GM10266 (cell line): ENCODE data around the gene PCDHGA1.
"Not testable (repeated sequence)": the region's sequence is repeated elsewhere in the genome, so short reads cannot be mapped to it uniquely, and the experiment has no call there.

Experiments used
- DNase-seq: peaks from one replicate; pipeline ENCODE4 v3.0.0; 2012; ENCODE audit errors: extremely low spot score
- TF ChIP-seq, protein P1 (sequence below): IDR thresholded peaks from 2 replicates; pipeline ENCODE4 v1.5.1; 2012; ENCODE audit warnings: mild to moderate bottlenecking, low read depth; ENCODE audit not compliant: control insufficient read depth, insufficient read depth; ENCODE audit errors: missing control alignments

Gene PCDHGA1

DNA sequence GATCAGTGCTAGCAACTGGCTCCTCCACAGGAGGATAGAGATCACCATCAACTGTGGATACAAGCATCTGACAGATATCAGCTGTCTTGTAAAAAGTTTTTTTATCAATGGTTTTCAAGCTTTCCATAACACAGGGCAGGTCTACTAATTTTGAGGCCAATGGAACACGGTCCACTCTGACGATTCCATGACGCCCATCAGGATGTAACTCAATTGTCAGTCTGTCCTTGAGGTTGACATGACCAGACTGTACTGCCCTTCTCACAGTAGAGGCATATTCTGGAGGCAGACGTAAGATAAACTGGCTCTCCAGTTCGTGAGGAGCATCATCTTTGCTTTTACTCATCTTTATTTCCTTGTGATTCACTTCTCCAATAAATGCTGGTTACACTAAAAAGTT, 10.6 kb upstream of the PCDHGA1 start:
- TF ChIP-seq, protein P1, sequence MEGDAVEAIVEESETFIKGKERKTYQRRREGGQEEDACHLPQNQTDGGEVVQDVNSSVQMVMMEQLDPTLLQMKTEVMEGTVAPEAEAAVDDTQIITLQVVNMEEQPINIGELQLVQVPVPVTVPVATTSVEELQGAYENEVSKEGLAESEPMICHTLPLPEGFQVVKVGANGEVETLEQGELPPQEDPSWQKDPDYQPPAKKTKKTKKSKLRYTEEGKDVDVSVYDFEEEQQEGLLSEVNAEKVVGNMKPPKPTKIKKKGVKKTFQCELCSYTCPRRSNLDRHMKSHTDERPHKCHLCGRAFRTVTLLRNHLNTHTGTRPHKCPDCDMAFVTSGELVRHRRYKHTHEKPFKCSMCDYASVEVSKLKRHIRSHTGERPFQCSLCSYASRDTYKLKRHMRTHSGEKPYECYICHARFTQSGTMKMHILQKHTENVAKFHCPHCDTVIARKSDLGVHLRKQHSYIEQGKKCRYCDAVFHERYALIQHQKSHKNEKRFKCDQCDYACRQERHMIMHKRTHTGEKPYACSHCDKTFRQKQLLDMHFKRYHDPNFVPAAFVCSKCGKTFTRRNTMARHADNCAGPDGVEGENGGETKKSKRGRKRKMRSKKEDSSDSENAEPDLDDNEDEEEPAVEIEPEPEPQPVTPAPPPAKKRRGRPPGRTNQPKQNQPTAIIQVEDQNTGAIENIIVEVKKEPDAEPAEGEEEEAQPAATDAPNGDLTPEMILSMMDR, result no peak
- no peak for DNase-seq

DNA sequence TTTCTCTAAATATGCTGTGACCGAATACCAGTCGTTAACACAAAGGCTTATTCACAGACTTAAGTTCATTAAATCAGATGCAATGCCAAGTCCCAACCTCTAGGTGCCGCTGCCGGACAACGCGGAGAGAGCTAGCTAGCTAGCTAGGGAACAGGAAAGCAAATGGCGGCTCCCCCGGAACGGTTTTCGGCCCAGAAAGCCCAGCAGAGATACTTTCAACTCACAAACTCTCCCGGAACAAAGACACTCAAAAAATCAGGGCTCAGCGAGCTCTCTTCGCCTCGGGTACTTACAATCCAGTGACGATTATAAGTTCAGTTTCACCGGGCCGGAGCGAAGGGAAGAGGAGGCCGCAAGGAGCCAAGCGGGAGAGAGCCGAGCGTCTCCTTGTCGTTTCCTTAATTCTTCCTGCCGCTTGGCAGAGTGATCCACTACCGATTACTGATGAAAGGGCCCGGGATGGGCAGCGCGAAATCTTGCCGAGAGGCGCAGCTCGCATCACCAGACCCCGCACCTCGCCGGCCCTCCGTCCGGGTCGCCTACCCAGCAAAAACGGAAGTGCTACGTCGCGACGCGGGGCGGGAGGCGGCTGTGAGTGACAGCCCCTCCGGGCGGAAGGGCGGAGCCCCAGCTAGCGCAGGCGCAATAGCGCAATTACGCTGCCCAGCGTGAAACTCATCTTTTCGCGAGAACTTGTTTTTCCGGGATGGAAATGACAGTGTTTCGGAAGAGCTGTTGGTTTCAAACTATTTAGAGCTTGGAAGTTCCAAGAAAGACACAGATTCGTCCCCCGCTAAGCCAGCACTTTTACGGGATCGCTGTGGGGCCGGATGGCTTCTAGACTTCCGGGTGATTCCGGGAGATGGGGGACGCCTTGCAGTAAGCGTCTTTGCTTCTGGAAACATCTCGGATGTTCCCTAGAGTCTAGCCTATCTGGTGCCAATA, 9.8 kb upstream of the PCDHGA1 start, which contains the start of gene TAF7:
TAF7 (minus strand) TSS at position 560 of the 945 bp plus-strand sequence. CDS start 740 bp downstream, outside the sequence.
- peak; percentile 93 for DNase-seq
- TF ChIP-seq, protein P1, result peak; percentile 97

DNA sequence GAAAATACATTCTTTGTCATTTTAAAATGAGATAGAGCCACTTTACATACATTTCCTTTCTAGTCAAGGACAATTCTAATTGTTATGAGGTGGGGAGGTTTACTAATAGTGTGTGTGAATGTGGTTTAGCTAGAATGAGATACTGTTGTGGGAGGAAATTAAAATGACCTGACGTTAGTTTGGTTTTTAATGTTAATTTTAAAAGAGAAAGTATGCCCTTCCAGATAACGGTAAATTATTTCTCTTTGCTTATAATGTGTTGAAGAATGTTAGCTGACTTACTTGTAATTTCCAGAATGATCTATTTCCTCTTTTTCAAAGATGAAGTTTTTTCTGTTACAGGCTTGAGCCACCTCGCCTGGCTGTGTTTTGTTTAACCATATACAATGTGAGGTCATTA, 8.1 kb upstream of the PCDHGA1 start:
- no peak for DNase-seq
- TF ChIP-seq, protein P1, result no peak

DNA sequence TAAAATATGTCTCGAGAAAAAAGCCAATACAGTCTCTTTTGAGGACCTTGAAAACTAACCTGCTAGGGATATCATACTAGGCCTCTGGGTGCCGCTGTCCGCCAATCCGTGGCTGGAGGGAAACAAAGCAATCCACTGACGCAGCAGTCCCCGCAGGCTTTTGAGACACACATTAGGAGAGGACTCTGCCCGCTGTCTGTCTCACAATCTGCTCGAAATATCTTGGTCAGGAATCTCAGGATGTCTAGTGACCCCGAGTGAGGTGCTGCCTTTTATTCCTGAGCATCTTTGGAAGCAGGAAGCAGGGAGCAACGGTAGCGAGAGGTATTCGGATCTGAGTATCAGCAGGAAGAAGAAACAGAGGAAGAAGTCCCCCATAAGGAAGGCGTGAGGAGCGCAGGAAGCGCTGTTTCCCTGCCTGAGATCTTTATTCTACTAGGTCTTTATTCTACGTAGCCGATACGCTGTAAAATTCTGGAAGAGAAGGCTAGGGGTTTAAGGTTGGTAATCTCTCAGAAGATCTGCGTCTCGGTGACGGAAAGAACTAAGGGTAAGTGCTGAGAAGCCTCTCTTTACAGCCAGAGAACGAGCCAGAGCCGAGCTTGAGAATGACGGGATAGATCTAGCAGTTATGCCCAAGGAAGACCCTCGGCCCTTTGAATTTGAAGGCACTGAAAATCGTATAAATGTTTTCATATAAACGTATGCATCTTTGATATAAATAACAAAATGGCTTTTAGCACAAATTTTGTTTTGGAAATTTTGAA, 4.0 kb upstream of the PCDHGA1 start:
- TF ChIP-seq, protein P1, result peak; percentile 50
- peak; percentile 70 for DNase-seq

DNA sequence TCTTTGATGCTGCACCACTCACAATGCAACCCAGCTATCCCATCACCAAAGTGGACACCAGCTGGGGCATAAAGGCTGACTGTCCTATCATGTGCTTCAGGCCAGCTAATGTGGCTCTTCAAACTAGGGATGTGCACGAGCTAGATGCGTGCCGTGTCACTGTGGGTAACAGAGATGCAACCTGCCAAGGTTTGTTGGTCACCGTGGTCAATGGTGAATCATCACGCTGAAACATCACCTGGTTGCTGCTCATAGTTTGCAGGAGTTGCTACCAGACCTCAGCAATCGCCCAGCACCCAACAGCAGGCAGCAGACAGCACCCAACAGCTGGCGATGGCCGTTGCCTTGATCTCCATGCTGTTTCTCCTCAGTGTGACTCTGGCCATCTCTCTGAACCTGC, 2.1 kb upstream of the PCDHGA1 start:
- no peak for DNase-seq
- TF ChIP-seq, protein P1, result no peak

DNA sequence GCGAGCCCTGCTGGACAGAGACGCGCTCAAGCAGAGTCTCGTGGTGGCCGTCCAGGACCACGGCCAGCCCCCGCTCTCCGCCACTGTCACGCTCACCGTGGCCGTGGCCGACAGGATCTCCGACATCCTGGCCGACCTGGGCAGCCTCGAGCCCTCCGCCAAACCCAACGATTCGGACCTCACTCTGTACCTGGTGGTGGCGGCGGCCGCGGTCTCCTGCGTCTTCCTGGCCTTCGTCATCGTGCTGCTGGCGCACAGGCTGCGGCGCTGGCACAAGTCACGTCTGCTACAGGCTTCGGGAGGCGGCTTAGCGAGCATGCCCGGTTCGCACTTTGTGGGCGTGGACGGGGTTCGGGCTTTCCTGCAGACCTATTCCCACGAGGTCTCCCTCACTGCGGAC, 2.3 kb downstream of the PCDHGA1 start:
- not testable (repeated sequence) for DNase-seq

DNA sequence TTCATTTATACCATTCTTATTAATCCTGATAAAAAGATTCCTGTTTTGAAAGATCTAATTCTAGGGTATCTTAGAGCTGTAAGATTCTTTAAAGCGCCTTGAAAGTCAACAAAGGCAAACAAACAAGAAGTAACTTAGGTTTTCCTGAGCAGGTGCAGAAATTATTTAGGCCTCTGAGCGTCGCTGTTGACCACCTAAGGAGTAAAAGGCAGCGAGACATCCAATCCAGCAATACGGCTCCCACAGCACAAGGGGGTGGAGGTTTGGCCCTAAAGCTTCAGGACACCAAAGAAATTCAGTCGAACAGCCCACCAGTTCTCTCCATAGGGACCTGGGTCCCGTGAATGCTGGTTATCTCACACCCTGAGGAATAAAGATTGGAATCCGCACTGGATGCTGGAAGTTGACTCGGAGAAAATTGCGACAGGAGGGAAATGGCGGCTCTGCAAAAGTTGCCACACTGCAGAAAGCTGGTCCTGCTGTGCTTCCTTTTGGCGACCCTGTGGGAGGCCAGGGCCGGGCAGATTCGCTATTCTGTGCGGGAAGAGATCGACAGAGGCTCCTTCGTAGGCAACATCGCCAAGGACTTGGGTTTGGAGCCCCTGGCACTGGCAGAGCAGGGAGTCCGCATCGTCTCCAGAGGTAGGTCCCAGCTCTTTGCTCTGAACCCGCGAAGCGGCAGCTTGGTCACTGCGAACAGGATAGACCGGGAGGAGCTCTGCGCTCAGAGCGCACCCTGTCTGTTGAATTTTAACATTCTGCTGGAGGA, 8.4 kb downstream of the PCDHGA1 start, which contains the start of gene PCDHGA2:
PCDHGA2 (plus strand) TSS at position 223 of the 769 bp plus-strand sequence.
- TF ChIP-seq, protein P1, result peak; percentile 30
- peak; percentile 55 for DNase-seq

DNA sequence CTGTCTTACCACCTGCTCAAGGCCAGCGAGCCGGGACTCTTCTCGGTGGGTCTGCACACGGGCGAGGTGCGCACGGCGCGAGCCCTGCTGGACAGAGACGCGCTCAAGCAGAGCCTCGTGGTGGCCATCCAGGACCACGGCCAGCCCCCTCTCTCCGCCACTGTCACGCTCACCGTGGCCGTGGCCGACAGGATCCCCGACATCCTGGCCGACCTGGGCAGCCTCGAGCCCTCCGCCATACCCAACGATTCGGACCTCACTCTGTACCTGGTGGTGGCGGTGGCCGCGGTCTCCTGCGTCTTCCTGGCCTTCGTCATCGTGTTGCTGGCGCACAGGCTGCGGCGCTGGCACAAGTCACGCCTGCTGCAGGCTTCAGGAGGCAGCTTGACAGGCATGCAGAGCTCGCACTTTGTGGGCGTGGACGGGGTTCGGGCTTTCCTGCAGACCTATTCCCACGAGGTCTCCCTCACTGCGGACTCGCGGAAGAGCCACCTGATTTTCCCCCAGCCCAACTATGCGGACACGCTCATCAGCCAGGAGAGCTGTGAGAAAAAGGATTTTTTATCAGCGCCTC, 10.6 kb downstream of the PCDHGA1 start:
- not testable (repeated sequence) for DNase-seq
